H1 (cell line): ENCODE results near the gene DCAF4L1. TPM values are rescaled to one million over a fixed set of nuclear protein-coding genes. Genes with fewer than 3 reads are reported as not detected.

Experiments
- CTCF ChIA-PET: fragments of 300-600 bp; sonication (Branson Sonifier 250); formaldehyde crosslinking; loops from one replicate; lab custom pipeline; 2021; ENCODE audit not compliant: partially characterized antibody; lab: Charles Lee
- POLR2A ChIA-PET: fragments of 300-600 bp; sonication (Branson Sonifier 250); formaldehyde crosslinking; loops from one replicate; lab custom pipeline; 2021; ENCODE audit warnings: inconsistent platforms; ENCODE audit not compliant: partially characterized antibody; lab: Charles Lee
- DNase-seq, 2 experiments: peaks; one replicate each; pipeline versions ENCODE4 v3.0.0 to v3.0.0-alpha.2; 2010 to 2022; ENCODE audit warnings: low spot score in 2 of 2, low read depth in 1 of 2, mixed read lengths in 1 of 2
- FAIRE-seq: peaks from 2 replicates; lab custom pipeline; 2011; peaks lifted over from hg19 to GRCh38; lab: Jason Lieb, UNC
- H2AFZ ChIP-seq: 2 replicates; pipeline ENCODE4 v1.8.1; 2012; ENCODE audit warnings: low read length, inconsistent platforms
- H2AK5ac ChIP-seq: 2 replicates; pipeline ENCODE4 v1.6.1; 2013; ENCODE audit warnings: low read depth, low read length
- H2BK120ac ChIP-seq: replicated peaks from 2 replicates; pipeline ENCODE3; 2013; ENCODE audit warnings: low read depth, low read length, inconsistent platforms
- H2BK12ac ChIP-seq: 2 replicates; pipeline ENCODE4 v1.6.1; 2013; ENCODE audit warnings: low read depth, low read length
- H2BK15ac ChIP-seq: 2 replicates; pipeline ENCODE4 v1.6.1; 2013; ENCODE audit warnings: low read length
- H2BK20ac ChIP-seq: 2 replicates; pipeline ENCODE4 v1.6.1; 2013; ENCODE audit warnings: low read length
- H2BK5ac ChIP-seq: 2 replicates; pipeline ENCODE4 v1.6.1; 2013; ENCODE audit warnings: low read depth, low read length
- H3K14ac ChIP-seq: 2 replicates; pipeline ENCODE4 v1.6.1; 2013; ENCODE audit warnings: inconsistent platforms; ENCODE audit not compliant: insufficient read length
- H3K18ac ChIP-seq: 2 replicates; pipeline ENCODE4 v1.6.1; 2013; ENCODE audit warnings: low read length; ENCODE audit errors: extremely low read depth
- H3K23ac ChIP-seq: 2 replicates; pipeline ENCODE4 v1.6.1; 2013; ENCODE audit warnings: inconsistent platforms; ENCODE audit not compliant: insufficient read length
- H3K23me2 ChIP-seq: 2 replicates; pipeline ENCODE4 v1.6.1; 2013; ENCODE audit warnings: low read depth, low read length
- H3K27ac ChIP-seq: 2 replicates; pipeline ENCODE4 v1.6.1; 2011; ENCODE audit warnings: low read depth, low read length, inconsistent platforms
- H3K27me3 ChIP-seq, 4 experiments: replicated peaks in 1 of 4; 1 replicate in 1 of 4; 2 replicates in 3 of 4; pipeline versions ENCODE4 v1.6.1 to v1.8.1; 2011 to 2013; ENCODE audit warnings: low read length in 3 of 4, mild to moderate bottlenecking in 3 of 4, inconsistent platforms in 2 of 4, mixed read lengths in 2 of 4, moderate library complexity in 1 of 4; ENCODE audit not compliant: control insufficient read depth in 3 of 4, insufficient read depth in 3 of 4; ENCODE audit errors: extremely low read depth in 1 of 4
- H3K36me3 ChIP-seq, 4 experiments: 2 replicates each; pipeline versions ENCODE4 v1.6.1 to v1.8.1; 2011 to 2013; ENCODE audit warnings: mild to moderate bottlenecking in 4 of 4, low read length in 3 of 4, moderate library complexity in 2 of 4, control low read depth in 1 of 4, inconsistent platforms in 1 of 4; ENCODE audit not compliant: insufficient read depth in 4 of 4, control insufficient read depth in 2 of 4
- H3K4ac ChIP-seq: replicated peaks from 2 replicates; pipeline ENCODE3; 2013; ENCODE audit warnings: low read length, low read depth, mixed read lengths, inconsistent platforms; ENCODE audit not compliant: insufficient read length
- H3K4me1 ChIP-seq, 4 experiments: replicated peaks in 1 of 4; 1 replicate in 1 of 4; 2 replicates in 3 of 4; pipeline versions ENCODE4 v1.6.1 to v1.8.1; 2011 to 2013; ENCODE audit warnings: low read length in 3 of 4, inconsistent platforms in 2 of 4, mixed read lengths in 1 of 4; ENCODE audit not compliant: insufficient read depth in 4 of 4, control insufficient read depth in 3 of 4
- H3K4me2 ChIP-seq, 2 experiments: 2 replicates each; pipeline versions ENCODE4 v1.6.1 to v1.8.1; 2011 to 2013; ENCODE audit warnings: low read depth in 2 of 2, low read length in 2 of 2, control low read depth in 1 of 2, inconsistent platforms in 1 of 2, mild to moderate bottlenecking in 1 of 2; ENCODE audit not compliant: insufficient read depth in 1 of 2
- H3K4me3 ChIP-seq, 4 experiments: fragments of 200-600, 300-600 bp in 1 of 4; sonication (generic), shearing (Covaris generic), sonication (Bioruptor Twin) in 1 of 4; 2 replicates each; pipeline versions ENCODE4 v1.5.1 to v1.8.1; 2011 to 2016; ENCODE audit warnings: low read length in 4 of 4, low read depth in 3 of 4, control low read depth in 2 of 4, inconsistent platforms in 2 of 4, mild to moderate bottlenecking in 2 of 4, mixed read lengths in 1 of 4, moderate library complexity in 1 of 4; ENCODE audit not compliant: insufficient read depth in 2 of 4; ENCODE audit errors: extremely low read depth in 1 of 4
- H3K56ac ChIP-seq: replicated peaks from 2 replicates; pipeline ENCODE3; 2013; ENCODE audit warnings: low read depth, mild to moderate bottlenecking, mixed read lengths, low read length, inconsistent platforms; ENCODE audit not compliant: insufficient read length
- H3K79me1 ChIP-seq: 2 replicates; pipeline ENCODE4 v1.6.1; 2013; ENCODE audit warnings: low read depth, low read length, control low read depth
- H3K79me2 ChIP-seq, 2 experiments: 2 replicates each; pipeline versions ENCODE4 v1.6.1 to v1.8.1; 2012 to 2013; ENCODE audit warnings: low read length in 2 of 2, mild to moderate bottlenecking in 2 of 2, inconsistent platforms in 1 of 2; ENCODE audit not compliant: insufficient read depth in 2 of 2, control insufficient read depth in 1 of 2
- H3K9ac ChIP-seq, 4 experiments: replicated peaks in 1 of 4; 1 replicate in 1 of 4; 2 replicates in 3 of 4; pipeline versions ENCODE4 v1.6.1 to v1.8.1; 2011 to 2013; ENCODE audit warnings: low read depth in 3 of 4, low read length in 3 of 4, control low read depth in 2 of 4, mild to moderate bottlenecking in 2 of 4, moderate library complexity in 2 of 4, inconsistent platforms in 1 of 4; ENCODE audit errors: extremely low read depth in 1 of 4
- H3K9me3 ChIP-seq, 2 experiments: 2 replicates each; pipeline versions ENCODE4 v1.6.1 to v1.8.1; 2012 to 2013; ENCODE audit warnings: mild to moderate bottlenecking in 2 of 2, moderate library complexity in 2 of 2, control low read depth in 1 of 2, inconsistent platforms in 1 of 2, low read depth in 1 of 2, low read length in 1 of 2, mixed read lengths in 1 of 2; ENCODE audit not compliant: insufficient read depth in 2 of 2
- H4K20me1 ChIP-seq, 2 experiments: replicated peaks in 1 of 2; 2 replicates each; pipeline versions ENCODE3 to v1.8.1; 2011 to 2013; ENCODE audit warnings: inconsistent platforms in 2 of 2, low read length in 2 of 2, mild to moderate bottlenecking in 1 of 2; ENCODE audit not compliant: insufficient read depth in 2 of 2, control insufficient read depth in 1 of 2
- H4K5ac ChIP-seq: 2 replicates; pipeline ENCODE4 v1.6.1; 2013; ENCODE audit warnings: low read length, low read depth, mixed read lengths, inconsistent platforms; ENCODE audit not compliant: insufficient read length
- H4K8ac ChIP-seq: 2 replicates; pipeline ENCODE4 v1.8.0; 2013; ENCODE audit warnings: mild to moderate bottlenecking, moderate library complexity, low read length, inconsistent platforms; ENCODE audit not compliant: insufficient read depth; ENCODE audit errors: extremely low read depth
- H4K91ac ChIP-seq: replicated peaks from 2 replicates; pipeline ENCODE3; 2013; ENCODE audit warnings: low read length, mixed read lengths, inconsistent platforms; ENCODE audit not compliant: insufficient read length
- BCL11A ChIP-seq, 2 experiments: IDR thresholded peaks; one replicate each; pipeline ENCODE4 v1.6.1; 2011; ENCODE audit warnings: low read depth in 2 of 2, low read length in 2 of 2, mild to moderate bottlenecking in 2 of 2
- BRCA1 ChIP-seq: IDR thresholded peaks from 2 replicates; pipeline ENCODE4 v1.6.1; 2012; ENCODE audit warnings: low read depth, low read length, improper control_type of control experiment
- CBX8 ChIP-seq: fragments of 300-800, 300-1000 bp; sonication (generic); IDR thresholded peaks from 2 replicates; pipeline ENCODE4 v1.7.1; 2016; ENCODE audit warnings: low read depth, low read length, borderline replicate concordance
- EZH2 ChIP-seq: fragments of 200-600 bp; sonication (generic); IDR thresholded peaks from 2 replicates; pipeline ENCODE4 v1.7.1; 2012; ENCODE audit warnings: low read depth, mild to moderate bottlenecking, moderate library complexity, low read length, inconsistent platforms; ENCODE audit not compliant: severe bottlenecking
- GTF2F1 ChIP-seq: IDR thresholded peaks from 2 replicates; pipeline ENCODE4 v1.6.1; 2012; ENCODE audit warnings: low read depth, low read length, improper control_type of control experiment, borderline replicate concordance
- KDM5A ChIP-seq: fragments of 200-600 bp; IDR thresholded peaks from 2 replicates; pipeline ENCODE4 v1.7.1; 2012; ENCODE audit warnings: mild to moderate bottlenecking, low read length, inconsistent platforms, mixed read lengths
- MAX ChIP-seq: IDR thresholded peaks from 2 replicates; pipeline ENCODE4 v1.6.1; 2012; ENCODE audit warnings: inconsistent platforms
- POLR2A ChIP-seq, 2 experiments: IDR thresholded peaks; 1 replicate in 1 of 2; 2 replicates in 1 of 2; pipeline ENCODE4 v1.6.1; 2011; ENCODE audit warnings: low read depth in 2 of 2, low read length in 2 of 2, mild to moderate bottlenecking in 2 of 2; ENCODE audit errors: control extremely low read depth in 1 of 2
- POU5F1 ChIP-seq: IDR thresholded peaks from 2 replicates; pipeline ENCODE4 v1.6.1; 2011; ENCODE audit warnings: low read depth, mild to moderate bottlenecking, low read length, moderate library complexity
- RBBP5 ChIP-seq: IDR thresholded peaks from 2 replicates; pipeline ENCODE4 v1.7.1; 2012; ENCODE audit warnings: low read depth, mild to moderate bottlenecking, inconsistent platforms, low read length, moderate library complexity, borderline replicate concordance
- SIN3A ChIP-seq, 2 experiments: IDR thresholded peaks in 1 of 2; conservative IDR thresholded peaks in 1 of 2; 2 replicates each; pipeline ENCODE4 v1.6.1; 2011 to 2012; ENCODE audit warnings: low read length in 2 of 2, improper control_type of control experiment in 1 of 2, low read depth in 1 of 2, mild to moderate bottlenecking in 1 of 2
- SIX5 ChIP-seq: IDR thresholded peaks from 2 replicates; pipeline ENCODE4 v1.6.1; 2011; ENCODE audit warnings: mild to moderate bottlenecking, low read depth, low read length
- SP2 ChIP-seq: IDR thresholded peaks from 2 replicates; pipeline ENCODE4 v1.6.1; 2012; ENCODE audit warnings: mild to moderate bottlenecking, low read length, inconsistent platforms
- TCF12 ChIP-seq: IDR thresholded peaks from 2 replicates; pipeline ENCODE4 v1.6.1; 2011; ENCODE audit warnings: low read depth, mild to moderate bottlenecking, low read length
- polyA plus RNA-seq, 7 experiments: library from polyadenylated mRNA; depleted of rRNA in 3 of 7; stranded (reverse) in 5 of 7; unstranded in 2 of 7; fragments of >200 nt in 5 of 7; fragments of 200-250 nt in 2 of 7; gene quantifications; 1 replicate in 5 of 7; 2 replicates in 1 of 7; 4 replicates in 1 of 7; pipeline versions ENCODE4 v1.2.1 to v1.2.3, GENCODE V29; 2011 to 2013; ENCODE audit warnings: missing spikeins in 2 of 7, mixed read lengths in 2 of 7
- total RNA-seq: library from RNA; stranded (reverse); fragmentation: NEBNext Ultra II Directional; extraction: Animal tissue kit (Norgen Biotek cat#: 25700); gene quantifications from 2 replicates; pipeline ENCODE4 v1.2.1, GENCODE V29; 2021
- TF ChIP-seq, protein P1 (sequence below): IDR thresholded peaks from 2 replicates; pipeline ENCODE4 v1.6.1; 2011; ENCODE audit warnings: low read length, improper control_type of control experiment

DCAF4L1 gene
- total and polyA plus RNA-seq, 2 of the 8 experiments (the other 6 are each of a cell fraction or from before 2014, with no cell fraction given), result 0.06 to 0.15 TPM

DNA sequence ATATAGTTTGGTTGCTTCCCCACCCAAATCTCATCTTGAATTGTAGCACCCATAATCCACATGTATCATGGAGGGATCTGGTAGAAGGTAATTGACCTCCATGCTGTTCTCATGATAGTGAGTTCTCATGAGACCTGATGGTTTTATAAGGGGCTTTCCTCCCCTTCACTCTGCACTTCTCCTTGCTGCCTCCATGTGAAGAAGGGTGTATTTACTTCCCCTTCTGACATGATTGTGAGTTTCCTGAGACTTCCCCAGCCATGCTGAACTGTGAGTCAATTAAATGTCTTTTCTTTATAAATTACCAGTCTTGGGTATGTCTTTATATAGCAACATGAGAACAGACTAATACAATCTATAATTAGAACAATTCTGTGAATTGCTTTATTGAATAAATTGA is 11.9 kb upstream of the DCAF4L1 start:
- Histone ChIP-seq H4K8ac (no peak overlapping the region), H3K79me1 (no peaks in the 10 kb centered on the region), H3K56ac (no peak overlapping the region), H2BK15ac (no peak overlapping the region), H2BK120ac (no peak overlapping the region), H3K18ac (no peak overlapping the region), H3K23me2 (peaks cover 2% of the 10 kb centered on the region; the same call in 1 of the 2 replicates), H2AFZ (no peak overlapping the region), H3K27me3 (no peaks in the 10 kb centered on the region), H2BK5ac (no peak overlapping the region), H3K27ac (no peak overlapping the region), H2AK5ac (no peak overlapping the region), H2BK20ac (no peak overlapping the region), H3K36me3 (no peaks in the 10 kb centered on the region), H4K91ac (no peak overlapping the region), H4K5ac (no peak overlapping the region), H3K4me2 (no peak overlapping the region), H3K4ac (no peak overlapping the region), H3K14ac (no peak overlapping the region), H4K20me1 (no peaks in the 10 kb centered on the region), H3K9ac (no peak overlapping the region), H2BK12ac (no peak overlapping the region), H3K23ac (no peak overlapping the region), H3K9me3 (peaks cover 0 to 13% of the 10 kb centered on the region in 2 experiments; a peak in 1 of 4 replicates), H3K79me2 (no peaks in the 10 kb centered on the region), H3K4me3 (no peak overlapping the region), H3K4me1 (no peaks in the 10 kb centered on the region)
- FAIRE-seq (no peak), DNase-seq (no peak)
- ChIA-PET CTCF (interaction anchor here (1.3 kb wide), 1 partner anchor 12 kb away, joined by 7 read pairs; no protein-coding TSS in a partner anchor), POLR2A (interaction anchor here (1.1 kb wide), 1 partner anchor 21 kb away, joined by 3 read pairs; the partner anchor contains the start of gene SLC30A9)
- TF ChIP-seq SIX5, result no peak
- no peak for TF ChIP-seq SIN3A (conservative IDR thresholded peaks at IDR 0.05 in 1 of 2, IDR thresholded peaks at IDR 0.05 in 1 of 2; ENCODE audit: low read depth in 1 of 2, low read length in 2 of 2)
- TF ChIP-seq BCL11A (IDR thresholded peaks at IDR 0.05; ENCODE audit: low read depth in 2 of 2, low read length in 2 of 2), result no peak
- TF ChIP-seq SP2, result no peak
- TF ChIP-seq RBBP5, result no peak
- no peak for TF ChIP-seq EZH2
- TF ChIP-seq MAX, result no peak
- TF ChIP-seq POLR2A (IDR thresholded peaks at IDR 0.05; ENCODE audit: control extremely low read depth in 1 of 2, low read depth in 2 of 2, low read length in 2 of 2), result no peak
- no peak for TF ChIP-seq CBX8
- TF ChIP-seq, protein P1, sequence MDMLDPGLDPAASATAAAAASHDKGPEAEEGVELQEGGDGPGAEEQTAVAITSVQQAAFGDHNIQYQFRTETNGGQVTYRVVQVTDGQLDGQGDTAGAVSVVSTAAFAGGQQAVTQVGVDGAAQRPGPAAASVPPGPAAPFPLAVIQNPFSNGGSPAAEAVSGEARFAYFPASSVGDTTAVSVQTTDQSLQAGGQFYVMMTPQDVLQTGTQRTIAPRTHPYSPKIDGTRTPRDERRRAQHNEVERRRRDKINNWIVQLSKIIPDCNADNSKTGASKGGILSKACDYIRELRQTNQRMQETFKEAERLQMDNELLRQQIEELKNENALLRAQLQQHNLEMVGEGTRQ, result no peak
- TF ChIP-seq KDM5A, result no peak
- TF ChIP-seq GTF2F1, result no peak
- no peak for TF ChIP-seq BRCA1
- no peak for TF ChIP-seq TCF12
- no peak for TF ChIP-seq POU5F1
